HG03457 (cell line): ENCODE measurements around the gene CRTAC1.

Experiments
- ATAC-seq: cut with Tn5 transposase; IDR thresholded peaks from one replicate; pipeline ENCODE4 v1.9.1; 2021; ENCODE audit warnings: moderate number of reproducible peaks; ENCODE audit not compliant: unreplicated experiment

Gene CRTAC1

DNA sequence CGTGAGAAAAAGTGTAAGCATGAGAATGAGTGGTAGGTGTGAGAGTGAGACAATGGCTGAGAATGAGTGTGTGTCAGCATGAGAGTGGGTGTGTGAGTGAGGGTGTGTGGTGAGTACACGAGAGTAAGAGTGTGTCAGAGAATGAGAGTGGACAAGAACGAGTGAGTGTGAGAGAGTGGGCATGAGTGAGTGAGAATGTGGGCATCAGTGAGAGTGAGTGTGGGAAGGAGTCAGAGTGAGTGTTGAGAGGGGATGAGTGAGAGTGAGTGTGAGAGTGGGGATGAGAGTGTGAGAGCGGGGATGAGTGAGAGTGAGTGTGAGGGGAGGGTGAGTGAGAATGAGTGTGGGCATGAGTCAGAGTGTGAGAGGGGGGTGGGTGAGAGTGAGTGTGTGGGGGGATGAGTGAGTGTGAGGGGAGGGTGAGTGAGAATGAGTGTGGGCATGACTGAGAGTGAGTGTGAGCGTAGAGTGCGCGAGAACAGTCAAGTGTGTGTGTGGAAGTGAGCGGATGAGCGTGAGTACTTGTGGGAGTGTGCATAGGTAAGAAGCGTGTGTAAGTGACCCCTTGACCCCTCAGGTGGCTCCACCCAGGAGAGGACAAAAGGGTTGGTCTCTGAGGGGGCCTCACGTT lies 105.0 kb downstream of the CRTAC1 start:
- ATAC-seq, result no peak

DNA sequence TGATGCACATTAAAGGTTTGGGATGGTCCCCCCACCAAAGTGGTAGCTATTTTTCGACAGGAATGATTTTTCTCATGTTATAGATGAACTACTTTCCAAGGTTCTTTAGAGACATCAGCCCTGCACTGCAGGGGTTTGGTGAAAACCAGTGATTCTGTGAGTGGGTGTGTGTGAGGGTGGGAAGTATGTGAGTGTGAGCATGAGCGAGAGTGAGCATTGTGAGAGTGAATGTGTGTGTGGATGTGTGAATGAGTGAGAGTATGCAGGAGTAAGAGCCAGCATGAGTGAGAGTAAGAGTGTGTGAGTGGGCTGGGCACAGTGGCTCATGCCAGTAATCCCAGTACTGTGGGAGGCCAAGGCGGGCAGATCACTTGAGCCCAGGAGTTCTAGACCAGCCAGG lies 105.7 kb downstream of the CRTAC1 start:
- no peak for ATAC-seq

GRCh38 chr10:97923476-97923875 lies 106.9 kb downstream of the CRTAC1 start:
- no peak for ATAC-seq

DNA sequence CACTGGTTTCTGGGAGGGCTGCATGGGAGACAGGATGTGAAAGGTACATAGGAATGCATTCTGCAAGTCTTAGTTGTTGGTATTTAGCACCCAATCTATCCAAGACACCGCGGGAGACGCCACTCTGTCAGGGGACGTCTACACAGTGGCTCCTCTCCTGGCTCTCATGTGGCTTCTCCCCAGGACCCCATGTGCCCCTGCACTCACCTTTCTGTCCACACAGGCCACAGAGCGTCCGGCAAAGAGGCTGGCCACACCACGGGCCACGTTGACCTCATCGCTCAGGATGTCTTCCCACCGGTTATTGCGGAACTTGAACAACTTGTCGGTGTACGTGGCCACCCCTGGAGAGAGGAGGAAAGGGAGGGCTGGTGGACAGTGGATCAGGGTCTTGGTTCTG lies 107.4 kb downstream of the CRTAC1 start:
- no peak for ATAC-seq

- ATAC-seq, result no peak
These were observed 108.2 kb downstream of the CRTAC1 start for GRCh38 chr10:97922022-97922758.

GRCh38 chr10:97921581-97922021 lies 108.8 kb downstream of the CRTAC1 start:
- ATAC-seq, result no peak

GRCh38 chr10:97920865-97921264 lies 109.6 kb downstream of the CRTAC1 start:
- ATAC-seq, result no peak

DNA sequence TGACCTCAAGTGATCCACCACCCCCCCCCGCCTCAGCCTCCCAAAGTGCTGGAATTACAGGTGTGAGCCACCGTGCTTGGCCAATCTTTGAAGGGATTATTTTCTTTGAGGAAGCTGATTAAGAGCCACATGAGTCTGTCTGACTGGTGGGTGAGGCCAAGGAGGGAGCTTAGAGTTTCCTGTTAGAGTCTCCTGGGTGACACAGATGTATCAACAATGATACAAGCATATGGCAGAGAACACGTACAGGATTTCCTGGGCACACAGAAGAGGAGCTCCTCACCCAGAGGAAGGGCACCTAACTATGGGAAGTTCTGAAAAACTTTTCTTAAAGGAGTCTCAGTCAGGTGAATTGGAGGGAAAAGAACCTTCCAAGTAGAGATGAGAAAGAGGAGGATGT lies 111.4 kb downstream of the CRTAC1 start:
- no peak for ATAC-seq

DNA sequence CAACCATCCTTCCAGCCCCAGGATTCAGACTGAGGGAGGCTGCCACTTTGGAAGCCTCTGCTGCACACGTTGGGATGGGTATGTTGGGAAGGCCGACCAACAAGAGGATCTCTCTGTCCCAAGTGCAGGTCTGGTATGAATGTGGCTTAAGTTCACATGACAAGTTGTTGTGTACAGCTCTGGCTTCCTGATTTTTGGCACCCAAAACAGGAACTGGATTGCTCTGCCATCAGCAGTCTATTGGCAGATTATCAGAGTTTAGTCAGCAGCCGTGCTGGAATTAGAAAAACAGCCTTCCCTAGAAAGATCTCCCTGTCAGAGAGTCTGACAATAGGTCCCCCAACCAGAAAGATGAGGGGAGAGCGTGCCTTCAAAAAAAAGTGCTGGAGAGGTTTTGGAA lies 113.8 kb downstream of the CRTAC1 start:
- no peak for ATAC-seq

GRCh38 chr10:97915346-97916131 lies 114.9 kb downstream of the CRTAC1 start:
- no peak for ATAC-seq

GRCh38 chr10:97914837-97915211 lies 115.6 kb downstream of the CRTAC1 start:
- no peak for ATAC-seq

- ATAC-seq, result no peak
These were observed 116.1 kb downstream of the CRTAC1 start for GRCh38 chr10:97914171-97914836.

DNA sequence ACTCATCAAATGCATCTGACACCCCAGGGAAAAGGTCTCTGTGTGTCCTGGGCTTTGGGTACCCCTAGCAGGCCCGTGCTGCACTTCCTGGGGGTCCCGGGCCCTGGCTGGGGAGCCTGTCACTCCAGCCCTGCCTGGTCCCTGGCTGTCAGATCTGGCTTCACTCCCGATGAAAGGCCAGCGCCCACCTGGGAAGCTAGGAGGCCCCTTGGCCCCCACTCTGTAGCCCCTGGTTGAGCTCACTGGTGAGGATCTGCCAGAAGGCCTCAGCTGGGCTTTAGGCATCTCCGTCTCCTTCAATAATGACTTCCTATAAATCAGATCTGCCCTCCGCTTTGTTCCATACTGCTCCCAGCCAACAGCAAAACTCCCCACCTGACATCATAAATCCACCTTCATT lies 116.8 kb downstream of the CRTAC1 start:
- no peak for ATAC-seq

DNA sequence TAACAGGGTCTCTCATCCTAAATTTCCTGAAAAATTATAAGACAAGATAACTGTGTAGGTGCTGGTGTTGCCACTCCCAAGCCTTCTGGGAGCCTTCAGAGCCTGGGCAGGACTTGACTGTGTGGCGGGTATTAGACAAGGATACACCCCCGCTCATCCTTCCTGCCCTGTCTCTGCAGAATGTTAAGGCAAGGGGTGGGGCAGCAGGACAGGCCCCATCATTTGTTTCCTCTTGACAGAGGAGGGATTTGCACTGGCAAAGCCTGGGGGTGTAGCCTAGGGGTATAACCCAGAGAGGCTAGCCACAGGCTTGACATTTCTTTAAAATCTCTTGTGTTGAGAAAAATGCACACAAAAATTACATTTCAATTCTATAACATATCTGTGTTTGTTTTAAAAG lies 117.2 kb downstream of the CRTAC1 start:
- no peak for ATAC-seq

DNA sequence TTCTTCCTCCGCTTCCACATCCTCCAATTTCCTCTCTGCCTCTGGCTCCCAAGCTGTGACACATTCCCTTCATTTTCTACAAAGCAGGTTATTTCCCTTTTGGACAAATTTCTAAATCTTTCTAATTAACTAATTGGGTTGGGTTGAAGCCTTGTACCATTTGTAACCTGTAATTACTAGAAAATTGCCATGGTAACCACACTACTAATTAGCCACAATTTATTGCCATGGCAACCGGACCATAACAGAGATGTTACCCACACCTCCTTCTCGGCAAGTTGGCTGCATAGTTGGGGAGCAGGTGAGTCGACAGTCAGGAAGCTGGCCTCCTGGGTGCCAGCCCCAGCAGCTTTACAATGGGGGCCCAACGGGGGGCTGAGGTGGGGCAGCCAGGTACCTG lies 119.2 kb downstream of the CRTAC1 start:
- no peak for ATAC-seq

GRCh38 chr10:97910661-97911060 lies 119.8 kb downstream of the CRTAC1 start:
- no peak for ATAC-seq

GRCh38 chr10:97907830-97908229 lies 122.6 kb downstream of the CRTAC1 start:
- no peak for ATAC-seq

GRCh38 chr10:97907211-97907610 lies 123.2 kb downstream of the CRTAC1 start:
- no peak for ATAC-seq

DNA sequence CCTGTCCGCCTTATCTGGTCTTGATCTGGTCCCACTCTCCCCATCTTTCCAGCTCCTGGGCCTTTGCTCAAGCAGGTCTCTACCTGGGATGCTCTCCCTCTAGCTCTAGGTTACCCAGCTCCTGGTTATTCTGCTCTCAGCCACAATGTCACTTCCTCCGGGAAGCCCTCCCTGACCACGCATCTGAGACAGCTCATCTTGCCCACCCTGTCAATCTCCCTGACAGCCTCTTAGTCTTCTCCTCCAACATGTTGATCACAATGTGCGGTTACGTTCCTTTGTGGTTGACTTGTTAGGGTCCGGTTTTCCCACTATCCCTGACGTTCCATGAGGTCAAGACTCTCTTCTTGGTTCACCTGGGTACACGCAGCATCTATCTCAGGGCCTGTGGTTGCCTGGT lies 125.1 kb downstream of the CRTAC1 start:
- no peak for ATAC-seq

DNA sequence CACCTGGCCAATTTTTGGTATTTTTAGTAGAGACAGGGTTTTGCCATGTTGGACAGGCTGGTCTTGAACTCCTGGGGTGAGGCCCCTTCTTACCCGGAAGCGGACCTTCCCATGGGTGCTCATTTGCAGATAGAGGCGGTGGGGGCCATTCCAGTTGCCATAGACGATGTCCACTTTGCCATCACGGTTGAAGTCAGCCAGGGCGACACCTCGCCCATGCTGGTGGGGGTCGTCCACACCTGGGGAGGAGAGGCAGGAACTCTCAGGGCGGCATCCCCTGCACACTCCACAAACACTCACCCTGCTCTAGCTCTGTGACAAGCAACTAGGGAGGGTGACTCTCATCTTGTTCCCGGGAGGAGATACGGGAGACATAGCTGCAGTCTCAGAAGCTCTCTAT lies 125.8 kb downstream of the CRTAC1 start:
- no peak for ATAC-seq

- no peak for ATAC-seq
These were observed 126.4 kb downstream of the CRTAC1 start for GRCh38 chr10:97904018-97904381.
